ENCODE data around the gene MAGI3.
"Not testable (repeated sequence)": the region's sequence is repeated elsewhere in the genome, so short reads cannot be mapped to it uniquely, and the experiment has no call there.

MAGI3 gene

DNA sequence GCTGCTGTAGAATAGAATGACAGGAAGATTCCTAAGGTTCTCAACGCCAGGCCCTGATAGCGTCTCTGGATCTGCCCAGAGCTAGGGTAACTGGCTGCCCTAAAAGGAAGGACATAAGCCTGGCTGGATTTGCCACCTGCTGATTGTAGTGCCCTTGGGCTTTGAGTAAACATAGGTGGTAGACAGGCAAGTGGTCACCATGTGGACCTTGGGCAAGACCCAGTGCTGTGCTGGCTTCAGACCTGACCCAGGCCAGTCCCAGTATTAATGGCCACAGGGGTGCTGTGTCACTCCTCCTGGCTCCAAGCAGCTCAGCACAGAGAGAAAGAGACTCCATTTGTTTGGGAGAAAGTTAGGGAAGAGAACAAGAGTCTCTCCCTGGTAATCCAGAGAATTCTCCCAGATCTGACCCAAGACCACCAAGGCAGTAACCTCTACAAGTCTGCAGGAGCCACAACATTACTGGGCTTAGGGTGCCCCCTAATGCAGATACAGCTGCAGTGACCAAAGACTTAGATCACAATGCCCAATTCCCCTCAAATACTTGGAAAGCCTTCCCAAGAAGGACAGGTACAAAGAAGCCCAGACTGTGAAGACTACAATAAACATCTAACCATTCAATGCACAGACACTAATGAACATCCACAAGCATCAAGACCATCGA is 324.4 kb downstream of the MAGI3 start:
- DNase-seq = no peak

GRCh38 chr1:113717506-113717905 is 327.2 kb downstream of the MAGI3 start:
- not testable (repeated sequence) for DNase-seq

GRCh38 chr1:113718621-113719020 is 328.3 kb downstream of the MAGI3 start:
- not testable (repeated sequence) for DNase-seq

DNA sequence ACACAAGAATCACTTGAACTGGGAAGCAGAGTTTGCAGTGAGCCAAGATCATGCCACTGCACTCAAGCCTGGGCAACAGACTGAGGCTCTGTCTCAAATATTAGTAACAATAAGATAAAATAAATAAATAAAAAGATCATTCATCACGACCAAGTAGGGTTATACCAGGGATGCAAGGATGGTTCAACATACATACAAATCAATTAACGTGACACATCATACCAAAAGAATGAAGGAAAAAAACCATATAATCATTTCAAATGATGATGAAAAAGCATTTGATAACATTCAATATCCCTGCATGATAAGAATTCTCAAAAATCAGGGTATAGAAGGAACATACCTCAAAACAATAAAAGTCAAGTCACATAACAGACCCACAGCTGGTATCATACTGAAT is 330.7 kb downstream of the MAGI3 start:
- no peak for DNase-seq

DNA sequence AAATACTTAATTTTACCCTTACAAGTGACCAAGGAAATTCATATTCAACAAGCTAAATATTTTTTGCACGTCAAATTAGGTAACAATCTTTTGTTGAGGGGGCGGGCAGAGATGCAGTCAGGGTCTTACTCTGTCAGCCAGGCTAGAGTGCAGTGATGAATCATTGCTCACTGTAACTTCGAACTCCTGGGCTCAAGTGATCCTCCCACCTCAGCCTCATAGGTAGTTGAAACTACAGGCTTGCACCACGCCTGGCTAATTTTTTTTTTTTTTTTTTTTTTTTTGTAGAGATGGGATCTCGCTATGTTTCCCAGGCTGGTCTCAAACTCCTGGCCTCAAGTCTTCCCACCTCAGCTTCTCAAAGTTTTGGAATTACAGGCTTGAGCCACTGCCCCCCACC is 342.5 kb downstream of the MAGI3 start:
- DNase-seq = no peak

- no peak for DNase-seq
Measured at GRCh38 chr1:113734357-113735055, 344.2 kb downstream of the MAGI3 start.

Measured in NCI-H1694 treated with DMSO at 0.1 percent for 48 hours (cell line).